UCSD-AML1 (cell line): ENCODE data around the gene PLCH1.

Experiments
- DNase-seq: peaks from one replicate; lab custom pipeline; 2025; ENCODE audit not compliant: unreplicated experiment; lab: John Stamatoyannopoulos, UW

PLCH1 gene

GRCh38 chr3:155394240-155394639, 350.6 kb downstream of the PLCH1 start:
- no peak for DNase-seq

GRCh38 chr3:155393316-155393715, 351.6 kb downstream of the PLCH1 start:
- DNase-seq, result no peak

- no peak for DNase-seq
Observed at GRCh38 chr3:155392138-155392537, 352.7 kb downstream of the PLCH1 start.

- no peak for DNase-seq
Observed at GRCh38 chr3:155391551-155391958, 353.3 kb downstream of the PLCH1 start.

- DNase-seq, result no peak
Observed at GRCh38 chr3:155391104-155391503, 353.8 kb downstream of the PLCH1 start.

- no peak for DNase-seq
Observed at GRCh38 chr3:155390351-155390750, 354.5 kb downstream of the PLCH1 start.

DNA sequence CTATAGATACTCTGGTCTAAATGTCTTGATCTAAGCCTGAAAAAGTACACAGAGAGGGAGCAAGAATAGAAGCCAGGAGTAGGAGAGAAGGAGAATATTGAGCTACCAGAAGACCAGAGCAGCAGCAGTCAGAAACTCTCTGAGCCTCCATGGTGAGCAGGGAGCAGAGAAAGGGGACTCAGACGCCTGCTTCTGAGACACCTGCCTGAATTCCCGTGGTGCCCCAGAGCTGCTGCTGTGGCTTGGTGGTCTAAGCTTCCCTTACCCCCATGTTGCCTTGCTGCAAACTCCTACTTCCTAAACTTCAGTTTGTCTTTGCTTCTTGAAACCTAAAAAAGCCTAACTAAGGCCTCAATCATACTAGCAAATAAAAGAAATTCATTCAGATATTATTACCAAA, 356.5 kb downstream of the PLCH1 start:
- DNase-seq, result no peak

- DNase-seq, result peak; percentile 15
Observed at GRCh38 chr3:155387571-155387970, 357.3 kb downstream of the PLCH1 start.

DNA sequence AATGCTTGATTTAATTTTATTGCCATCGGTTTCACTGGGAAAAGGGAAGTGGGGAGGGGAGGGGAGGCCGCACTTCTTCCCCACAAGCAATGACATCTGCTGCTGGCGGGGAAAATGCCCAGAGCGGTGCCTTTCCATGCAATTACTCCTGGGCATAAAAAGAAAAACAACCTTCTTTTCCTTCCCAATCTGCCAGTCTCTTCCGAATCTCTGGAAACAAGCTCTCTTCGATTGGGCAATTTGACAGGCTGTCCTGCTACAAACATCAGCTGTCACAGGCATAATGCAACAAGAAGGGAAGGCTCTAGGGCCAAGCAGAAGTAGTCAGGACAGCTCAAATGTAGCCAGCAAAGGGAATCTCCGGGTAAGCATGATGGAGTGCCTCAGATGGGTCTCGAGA, 358.0 kb downstream of the PLCH1 start:
- peak; percentile 12 for DNase-seq

DNA sequence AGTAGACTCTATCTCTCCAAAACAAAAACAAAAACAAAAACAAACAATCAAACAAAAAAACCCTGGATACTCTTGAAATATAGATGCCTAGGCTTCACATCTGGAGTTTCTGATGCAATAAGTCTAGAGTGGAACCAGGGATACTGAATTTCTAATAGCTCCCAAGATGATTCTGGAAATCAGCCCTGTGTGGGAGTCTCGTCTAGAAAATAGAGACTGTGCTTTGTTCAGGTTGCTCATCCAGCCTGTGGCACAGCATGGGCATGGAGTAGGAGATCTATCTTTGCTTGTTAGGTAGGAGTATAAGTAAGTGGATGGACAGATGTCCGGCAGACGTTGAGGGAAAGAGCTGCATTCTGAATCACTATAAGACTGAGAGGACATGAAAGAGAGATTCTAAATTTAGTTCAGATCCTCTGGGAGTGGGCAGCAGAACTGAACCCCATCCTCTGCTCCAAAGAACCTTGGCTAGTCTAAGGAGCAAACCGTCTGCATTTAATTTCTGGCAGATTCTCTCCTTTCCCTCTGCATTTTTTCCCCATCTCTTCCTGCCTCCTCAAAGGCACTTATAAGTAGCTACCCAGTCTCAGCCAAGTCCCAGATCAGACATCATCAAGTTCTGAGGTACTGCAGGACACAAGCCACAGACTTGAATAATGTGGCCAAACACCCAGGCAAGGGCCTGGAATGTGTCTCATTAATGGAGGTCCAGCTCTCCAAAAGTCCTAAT, 358.8 kb downstream of the PLCH1 start:
- DNase-seq, result no peak

DNA sequence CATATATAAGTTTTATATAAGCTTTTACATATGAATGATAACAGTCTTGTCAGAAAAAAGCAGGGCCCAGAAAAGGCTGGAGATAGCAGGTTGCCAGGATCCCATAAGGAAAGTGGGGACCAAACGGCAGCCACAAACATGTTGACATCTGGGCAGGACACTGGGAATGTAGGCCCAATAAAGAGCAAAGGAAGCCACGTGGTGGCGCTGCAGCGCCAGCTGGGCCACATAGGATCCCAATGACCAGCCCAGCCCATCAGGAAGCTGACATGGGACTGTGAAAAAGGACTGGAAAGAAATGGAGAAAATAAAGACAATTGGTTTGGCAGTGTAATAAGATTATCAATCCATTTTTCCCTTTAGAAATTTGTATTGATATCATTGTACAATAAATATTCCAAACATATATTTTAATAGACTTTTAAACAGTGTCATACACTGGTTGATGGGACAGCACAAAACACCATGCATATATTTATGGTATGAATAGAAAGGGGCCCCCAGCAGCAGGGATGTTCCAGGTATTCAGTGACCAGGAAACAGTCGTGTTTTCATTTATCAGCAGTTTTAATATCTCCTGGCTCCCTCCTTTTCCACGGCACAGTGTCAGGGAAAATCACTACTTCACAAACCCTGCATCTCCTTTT, 362.4 kb downstream of the PLCH1 start:
- peak; percentile 80 for DNase-seq

GRCh38 chr3:155377847-155378246, 367.0 kb downstream of the PLCH1 start:
- no peak for DNase-seq

DNA sequence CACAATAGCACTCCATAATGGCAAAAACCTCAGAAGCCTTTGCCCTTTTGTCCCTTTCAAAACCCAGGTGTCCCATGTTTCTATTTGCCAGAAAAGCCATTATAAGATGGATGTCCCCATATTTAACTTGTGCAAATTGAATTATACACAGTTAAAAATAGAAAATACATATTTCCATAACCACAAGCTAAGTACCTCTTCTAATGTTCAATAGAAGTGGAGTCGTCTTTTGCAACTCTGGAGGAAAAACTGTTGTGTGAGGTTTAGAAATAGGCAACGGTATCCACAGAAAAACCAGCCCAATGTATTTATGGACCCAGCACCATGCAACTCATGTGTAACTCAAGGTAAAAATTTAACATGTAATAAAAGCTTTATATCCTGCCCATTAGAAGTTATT, 367.8 kb downstream of the PLCH1 start:
- no peak for DNase-seq

- DNase-seq, result no peak
Observed at GRCh38 chr3:155372281-155372680, 372.6 kb downstream of the PLCH1 start.

- DNase-seq, result no peak
Observed at GRCh38 chr3:155370764-155371503, 373.9 kb downstream of the PLCH1 start.

GRCh38 chr3:155370198-155370597, 374.7 kb downstream of the PLCH1 start:
- no peak for DNase-seq

GRCh38 chr3:155369735-155370134, 375.1 kb downstream of the PLCH1 start:
- no peak for DNase-seq

DNA sequence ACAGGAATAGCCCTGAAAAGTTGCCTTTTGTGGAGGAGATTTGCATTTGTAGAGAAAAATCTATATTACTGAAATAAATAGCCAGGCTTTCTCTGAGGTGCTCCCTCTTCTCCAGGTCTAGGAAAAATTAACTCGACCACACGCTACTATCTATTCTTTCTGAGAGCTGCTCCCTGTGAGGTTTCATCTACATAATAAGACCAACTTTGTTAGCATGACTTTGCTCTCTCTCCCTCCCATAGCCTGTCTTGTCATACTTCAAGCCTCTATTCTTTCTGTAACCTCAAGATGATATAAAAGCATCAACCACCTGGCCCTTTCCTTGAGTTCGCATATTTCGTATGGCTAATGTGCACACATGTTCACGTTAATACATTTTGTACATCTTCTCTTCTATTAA, 375.6 kb downstream of the PLCH1 start:
- DNase-seq, result no peak

DNA sequence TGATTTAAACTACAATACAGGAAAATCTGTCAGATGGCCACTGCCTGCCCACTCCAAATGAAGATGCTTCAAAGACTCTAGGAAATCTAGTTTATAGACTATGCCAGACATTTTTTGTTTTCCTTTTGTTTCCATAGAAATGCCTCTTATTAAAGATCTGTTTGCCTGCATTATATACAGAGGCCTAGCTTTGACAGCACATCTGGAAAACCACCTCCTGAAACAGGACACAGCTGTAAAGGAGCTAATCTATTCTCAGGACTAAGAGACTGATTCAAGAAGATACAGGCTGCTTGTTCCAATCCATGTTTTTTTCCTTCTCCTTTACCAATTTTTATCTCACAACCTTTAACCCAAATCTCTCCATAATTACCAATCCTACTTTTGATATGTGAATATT, 376.1 kb downstream of the PLCH1 start:
- no peak for DNase-seq

DNA sequence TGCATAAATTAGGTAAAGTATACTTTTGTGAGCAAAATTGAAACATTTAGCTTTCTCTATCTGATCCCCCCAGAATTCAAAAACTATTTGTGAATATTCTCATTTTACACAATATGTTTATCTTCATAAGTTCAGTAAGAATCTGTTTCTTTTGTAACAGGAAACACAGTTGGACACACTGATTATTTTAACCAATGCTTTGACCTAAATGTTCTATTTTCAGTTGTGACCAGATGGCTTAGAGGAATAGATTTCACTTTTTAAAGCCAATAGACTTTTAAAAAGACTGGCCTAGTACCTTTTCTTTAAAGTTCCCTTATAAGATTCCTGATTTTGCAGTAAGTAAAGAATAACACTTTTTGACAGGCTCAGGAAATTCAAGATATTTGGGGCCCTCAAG, 377.4 kb downstream of the PLCH1 start:
- no peak for DNase-seq

DNA sequence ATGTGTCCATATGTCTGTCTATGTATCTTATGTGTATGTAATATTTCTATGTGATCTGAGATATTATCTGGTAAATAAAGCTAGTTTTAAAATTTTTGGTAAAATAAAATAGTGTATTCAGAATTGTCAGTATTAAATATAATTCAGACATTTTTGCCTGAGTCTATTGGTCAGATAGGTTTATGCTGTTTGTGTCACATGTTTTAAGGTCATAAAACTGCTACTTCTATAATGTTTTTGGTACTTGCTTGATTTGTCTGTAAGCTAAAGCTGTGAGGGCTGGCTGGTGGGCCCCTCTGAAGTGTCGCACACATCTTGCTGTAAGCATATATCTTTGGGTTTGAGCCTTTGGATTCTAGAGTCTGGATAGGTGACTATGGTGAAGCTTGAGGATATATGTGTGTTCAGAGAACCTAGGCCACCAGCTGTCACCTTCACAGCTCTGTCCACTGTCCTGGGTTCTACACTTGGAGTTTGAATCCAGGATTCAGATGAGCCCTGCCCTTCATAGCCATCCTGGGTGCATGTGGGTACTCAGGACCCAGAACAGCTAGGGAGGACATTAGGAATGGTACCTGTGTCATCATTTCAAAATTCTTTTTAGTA, 379.6 kb downstream of the PLCH1 start:
- DNase-seq, result no peak

DNA sequence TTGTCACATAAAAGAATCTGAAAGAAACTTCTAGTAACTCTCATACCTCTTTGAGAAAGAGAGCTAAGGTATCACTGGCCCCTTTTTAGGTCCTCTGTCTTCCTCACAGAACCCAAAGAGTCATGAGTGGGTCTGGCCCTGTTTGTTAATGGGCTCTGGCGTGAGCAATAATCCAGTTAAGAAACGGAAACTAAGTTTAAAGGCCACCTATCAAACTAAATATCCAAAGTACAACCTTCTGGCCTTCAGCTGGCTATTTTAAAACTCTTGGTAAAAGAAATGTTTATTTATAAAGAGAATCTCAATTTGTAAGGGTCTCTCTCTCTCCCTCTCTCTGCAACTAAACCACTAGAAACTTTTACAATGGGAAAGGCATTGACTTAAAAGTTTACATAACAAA, 380.4 kb downstream of the PLCH1 start:
- DNase-seq, result no peak
